K562 (cell line): ENCODE data around the gene CCDC88C. TPM values are rescaled to one million over a fixed set of nuclear protein-coding genes. Genes with fewer than 3 reads are reported as not detected.

Experiments
- ATAC-seq: fragments of 200-7000 bp; cut with Tn5 transposase; 3 replicates; pipeline ENCODE4 v1.9.1; 2020; ENCODE audit warnings: moderate library complexity
- BruUV-seq: library from RNA; stranded (reverse); fragments of 400-500 nt; replicated peaks from 2 replicates; lab custom pipeline; 2021; lab: Mats Ljungman, UMichigan
- CTCF ChIA-PET: fragments of 300-600 bp; formaldehyde crosslinking; extraction: SDS; loops from one replicate; lab custom pipeline; 2021; ENCODE audit warnings: low intra/inter-chr PET ratio; lab: Yijun Ruan, JAX
- POLR2A ChIA-PET: fragments of 300-600, 350-650 bp; sonication (Branson Sonifier 250); formaldehyde crosslinking; extraction: SDS; loops from one replicate; lab custom pipeline; 2021; ENCODE audit warnings: antibody characterized with exemption, inconsistent platforms; lab: Yijun Ruan, JAX
- DNase-seq, 4 experiments: peaks; one replicate each; pipeline versions ENCODE4 v3.0.0 to v3.0.0-alpha.2; 2011 to 2018; ENCODE audit warnings: low spot score in 3 of 4, mixed read lengths in 3 of 4; ENCODE audit errors: extremely low read depth in 1 of 4
- FAIRE-seq: peaks from 2 replicates; lab custom pipeline; 2011; peaks lifted over from hg19 to GRCh38; lab: Jason Lieb, UNC
- H2AFZ ChIP-seq: 2 replicates; pipeline ENCODE4 v1.6.0; 2011; ENCODE audit warnings: low read depth, low read length, control low read depth, inconsistent platforms
- H3K27ac ChIP-seq: fragments of 200-600 bp; 3 replicates; pipeline ENCODE4 v1.8.0; 2011; ENCODE audit warnings: low read depth, mild to moderate bottlenecking, control low read depth, inconsistent platforms, low read length, moderate library complexity, mixed read lengths; ENCODE audit errors: extremely low read depth
- H3K27me3 ChIP-seq, 2 experiments: fragments of 300-600 bp in 1 of 2; 2 replicates in 1 of 2; 3 replicates in 1 of 2; pipeline versions ENCODE4 v1.6.0 to v1.8.0; 2011; ENCODE audit warnings: inconsistent platforms in 2 of 2, low read length in 2 of 2, mild to moderate bottlenecking in 1 of 2, mixed read lengths in 1 of 2, moderate library complexity in 1 of 2; ENCODE audit not compliant: control insufficient read depth in 2 of 2, insufficient read depth in 2 of 2
- H3K36me3 ChIP-seq: fragments of 300-600 bp; 3 replicates; pipeline ENCODE4 v1.8.0; 2011; ENCODE audit warnings: mild to moderate bottlenecking, low read length, inconsistent platforms; ENCODE audit not compliant: control insufficient read depth, insufficient read depth
- H3K4me1 ChIP-seq, 2 experiments: fragments of 200-600 bp in 1 of 2; replicated peaks in 1 of 2; 2 replicates in 1 of 2; 3 replicates in 1 of 2; pipeline versions ENCODE4 v1.5.1 to v1.8.0; 2011; ENCODE audit warnings: inconsistent platforms in 2 of 2, low read length in 2 of 2, mild to moderate bottlenecking in 1 of 2, mixed read lengths in 1 of 2, moderate library complexity in 1 of 2; ENCODE audit not compliant: control insufficient read depth in 2 of 2, insufficient read depth in 2 of 2
- H3K4me2 ChIP-seq: 2 replicates; pipeline ENCODE4 v1.6.1; 2011; ENCODE audit warnings: low read length, control low read depth, inconsistent platforms, mixed read lengths; ENCODE audit not compliant: insufficient read depth
- H3K4me3 ChIP-seq: fragments of 200-600 bp; sonication (generic), shearing (Covaris generic); 2 replicates; pipeline ENCODE4 v1.5.1; 2016; ENCODE audit warnings: control low read depth, inconsistent platforms
- H3K79me2 ChIP-seq: fragments of 200-600 bp; 3 replicates; pipeline ENCODE4 v1.8.0; 2011; ENCODE audit warnings: low read length, inconsistent platforms; ENCODE audit not compliant: control insufficient read depth, insufficient read depth
- H3K9ac ChIP-seq, 2 experiments: 2 replicates each; pipeline versions ENCODE4 v1.6.0 to v1.6.1; 2011; ENCODE audit warnings: low read depth in 2 of 2, low read length in 2 of 2, control low read depth in 1 of 2, inconsistent platforms in 1 of 2, mild to moderate bottlenecking in 1 of 2, mixed read lengths in 1 of 2; ENCODE audit not compliant: insufficient read depth in 1 of 2
- H3K9me1 ChIP-seq: one replicate; pipeline ENCODE4 v1.6.0; 2011; ENCODE audit warnings: inconsistent platforms, mild to moderate bottlenecking, low read length, moderate library complexity; ENCODE audit not compliant: control insufficient read depth, insufficient read depth
- H3K9me3 ChIP-seq: replicated peaks from 2 replicates; pipeline ENCODE4 v1.5.1; 2011; ENCODE audit warnings: low read depth, low read length, inconsistent platforms; ENCODE audit not compliant: control insufficient read depth, insufficient read depth
- H4K20me1 ChIP-seq: replicated peaks from 2 replicates; pipeline ENCODE4 v1.6.1; 2011; ENCODE audit warnings: low read length, inconsistent platforms, mixed read lengths; ENCODE audit not compliant: control insufficient read depth, insufficient read depth
- ELK3 ChIP-seq: fragments of 450-650 bp; formaldehyde crosslinking; IDR thresholded peaks from 2 replicates; pipeline ENCODE4 v1.4.0; 2020; ENCODE audit warnings: mild to moderate bottlenecking
- HIVEP1 ChIP-seq: fragments of 250-450 bp; sonication (Bioruptor Pico); IDR thresholded peaks from 2 replicates; pipeline ENCODE4 v1.4.0; 2020; ENCODE audit warnings: mild to moderate bottlenecking
- MITF ChIP-seq: IDR thresholded peaks from 2 replicates; pipeline ENCODE4 v1.6.1; 2014; ENCODE audit warnings: antibody characterized with exemption
- MTA3 ChIP-seq: fragments of 450-650 bp; formaldehyde crosslinking; IDR thresholded peaks from 2 replicates; pipeline ENCODE4 v1.6.1; 2017; ENCODE audit warnings: mild to moderate bottlenecking, borderline replicate concordance
- MYNN ChIP-seq, 2 experiments: sonication (generic); formaldehyde crosslinking in 1 of 2; IDR thresholded peaks; 2 replicates each; pipeline versions ENCODE4 v1.5.0 to v1.6.1; 2016 to 2020; ENCODE audit warnings: antibody characterized with exemption in 1 of 2, missing genetic modification reagents in 1 of 2
- NBN ChIP-seq: fragments of 450-650 bp; IDR thresholded peaks from 2 replicates; pipeline ENCODE4 v1.6.1; 2016; ENCODE audit warnings: low read depth, mild to moderate bottlenecking
- RBBP5 ChIP-seq: fragments of 200-600 bp; sonication (generic); IDR thresholded peaks from 2 replicates; pipeline ENCODE4 v1.6.1; 2012; ENCODE audit warnings: borderline replicate concordance, mild to moderate bottlenecking, low read length, control low read depth, inconsistent platforms; ENCODE audit not compliant: insufficient read depth, poor library complexity, severe bottlenecking
- SMARCC2 ChIP-seq: fragments of 450-650 bp; IDR thresholded peaks from 2 replicates; pipeline ENCODE4 v1.6.1; 2017; ENCODE audit warnings: antibody characterized with exemption, moderate library complexity, mild to moderate bottlenecking, low read depth
- U2AF1 ChIP-seq: fragments of 200-400 bp; formaldehyde crosslinking; optimal IDR thresholded peaks from 2 replicates; pipeline ENCODE3; 2017; ENCODE audit warnings: mild to moderate bottlenecking, low read depth, low read length, moderate library complexity
- ZC3H4 ChIP-seq: sonication (generic); formaldehyde crosslinking; IDR thresholded peaks from 2 replicates; pipeline ENCODE4 v1.9.0; 2021; ENCODE audit warnings: missing genetic modification reagents, borderline replicate concordance
- ZNF124 ChIP-seq: sonication (generic); formaldehyde crosslinking; IDR thresholded peaks from 2 replicates; pipeline ENCODE4 v1.8.1; 2022; ENCODE audit warnings: missing genetic modification reagents
- ZNF175 ChIP-seq: fragments of 200-800 bp; sonication (Bioruptor generic); IDR thresholded peaks from 2 replicates; pipeline ENCODE4 v1.6.1; 2016; ENCODE audit warnings: low read depth, mild to moderate bottlenecking, missing genetic modification characterization, missing compliant biosample characterization
- ZNF668 ChIP-seq: fragments of 250-450 bp; sonication (Bioruptor Pico); IDR thresholded peaks from 2 replicates; pipeline ENCODE4 v1.8.0; 2022; ENCODE audit warnings: mild to moderate bottlenecking, inconsistent platforms
- ZNF695 ChIP-seq: fragments of 450-650 bp; formaldehyde crosslinking; IDR thresholded peaks from 2 replicates; pipeline ENCODE4 v1.4.0; 2020; ENCODE audit warnings: mild to moderate bottlenecking, moderate library complexity
- WGBS: fragments of 100-300 bp; shearing (Covaris generic); methylation state at CpG from one replicate; pipeline ENCODE4 v1.1.6; 2016; ENCODE audit warnings: low coverage, mixed read lengths; ENCODE audit not compliant: insufficient coverage; ENCODE audit errors: missing lambda C conversion rate; 5-methylcytosine and 5-hydroxymethylcytosine counted together
- in situ Hi-C: fragments of 300-500 bp; cut with MboI; formaldehyde crosslinking; loops from 4 replicates; pipeline ENCODE4 v1.15.0; 2018; ENCODE audit warnings: inconsistent platforms, mixed read lengths
- intact Hi-C: fragments of 100-400 bp; cut with micrococcal nuclease; formaldehyde crosslinking; loops from 2 replicates; pipeline ENCODE4 v1.14.2; 2022
- polyA plus RNA-seq, 8 experiments: library from polyadenylated mRNA; depleted of rRNA in 4 of 8; stranded (reverse) in 5 of 8; unstranded in 3 of 8; fragments of >200 nt; fragmentation: Nextera tagmentation in 2 of 8; fragmentation: Illumina TruSeq in 1 of 8; extraction: Ambion mirVana in 2 of 8; extraction: Trizol in 1 of 8; gene quantifications; 2 replicates each; pipeline versions ENCODE4 v1.2.1 to v1.2.3, GENCODE V29; 2011 to 2014; ENCODE audit warnings: inconsistent platforms in 1 of 8, missing spikeins in 1 of 8
- total RNA-seq, 7 experiments: library from RNA; depleted of rRNA in 6 of 7; stranded (reverse); fragments of >200 nt in 6 of 7; fragmentation: Illumina TruSeq in 2 of 7; extraction: Trizol in 2 of 7; gene quantifications; 2 replicates each; pipeline versions ENCODE4 v1.2.1 to v1.2.3, GENCODE V29; 2011 to 2021; ENCODE audit warnings: low replicate concordance in 1 of 7
- TF ChIP-seq, protein P1 (sequence below), 2 experiments: IDR thresholded peaks in 1 of 2; conservative IDR thresholded peaks in 1 of 2; 2 replicates each; pipeline ENCODE4 v1.6.1; 2016; ENCODE audit warnings: low read depth in 2 of 2, mild to moderate bottlenecking in 1 of 2, missing compliant biosample characterization in 1 of 2, missing genetic modification characterization in 1 of 2, moderate library complexity in 1 of 2

The CCDC88C gene
- total and polyA plus RNA-seq, 9 of the 15 experiments (the other 6 are each of a cell fraction or from before 2014, with no cell fraction given) = 0.62 to 22.5 (median 10.7) TPM

DNA sequence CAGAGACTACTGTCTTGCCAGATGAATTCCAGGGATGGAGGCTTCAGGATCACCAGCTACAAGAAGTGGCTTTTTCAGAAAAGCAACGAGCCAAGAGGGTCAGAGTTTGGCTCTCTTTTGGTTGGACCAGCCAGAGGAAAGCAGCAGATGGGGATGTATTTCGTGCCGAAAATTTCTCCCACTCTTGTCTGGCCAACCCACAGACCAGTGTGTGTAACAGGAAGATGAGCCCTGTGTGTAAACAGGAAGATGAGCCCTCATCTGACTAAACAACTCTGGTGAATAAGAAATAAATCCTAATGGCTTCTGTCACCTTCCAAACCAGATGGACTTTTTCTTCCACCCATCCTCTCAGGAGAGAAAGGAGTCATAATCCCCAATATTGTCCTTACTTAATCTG is 186.2 kb downstream of the CCDC88C start:
- in situ Hi-C loops (no loop called here), intact Hi-C loops (no loop called here)
- H3K36me3 ChIP-seq = no peaks in the 10 kb centered on the region
- FAIRE-seq (no peak), DNase-seq (no peak), ATAC-seq (no peak)
- H2AFZ ChIP-seq = no peak overlapping the region
- no peak overlapping the region for H3K4me2 ChIP-seq
- WGBS = 69% methylated on average over 3 of the region's 3 CpGs
- H3K4me1 ChIP-seq = peaks cover 8 to 19% of the 10 kb centered on the region in 2 experiments
- no peaks in the 10 kb centered on the region for H4K20me1 ChIP-seq
- H3K27ac ChIP-seq = no peak overlapping the region
- POLR2A ChIA-PET = interaction anchor here (0.7 kb wide), 1 partner anchor 10 kb away, joined by 3 read pairs; no protein-coding TSS in a partner anchor
- H3K9me3 ChIP-seq = no peaks in the 10 kb centered on the region
- no peaks in the 10 kb centered on the region for H3K79me2 ChIP-seq
- TF ChIP-seq SMARCC2 (no peak), ZNF695 (CRISPR knock-in tag) (no peak), ELK3 (no peak), NBN (no peak), ZNF175 (CRISPR knock-in tag) (no peak), RBBP5 (no peak), MYNN (IDR thresholded peaks at IDR 0.05) (no peak), MYNN (CRISPR knock-in tag; IDR thresholded peaks at IDR 0.05) (no peak), MTA3 (no peak), ZNF668 (CRISPR knock-in tag) (no peak), HIVEP1 (CRISPR knock-in tag) (no peak), MITF (no peak), U2AF1 (no peak), ZNF124 (CRISPR knock-in tag) (no peak), ZC3H4 (CRISPR knock-in tag) (no peak)
- TF ChIP-seq, protein P1, sequence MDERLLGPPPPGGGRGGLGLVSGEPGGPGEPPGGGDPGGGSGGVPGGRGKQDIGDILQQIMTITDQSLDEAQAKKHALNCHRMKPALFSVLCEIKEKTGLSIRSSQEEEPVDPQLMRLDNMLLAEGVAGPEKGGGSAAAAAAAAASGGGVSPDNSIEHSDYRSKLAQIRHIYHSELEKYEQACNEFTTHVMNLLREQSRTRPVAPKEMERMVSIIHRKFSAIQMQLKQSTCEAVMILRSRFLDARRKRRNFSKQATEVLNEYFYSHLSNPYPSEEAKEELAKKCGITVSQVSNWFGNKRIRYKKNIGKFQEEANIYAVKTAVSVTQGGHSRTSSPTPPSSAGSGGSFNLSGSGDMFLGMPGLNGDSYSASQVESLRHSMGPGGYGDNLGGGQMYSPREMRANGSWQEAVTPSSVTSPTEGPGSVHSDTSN (CRISPR knock-in tag; IDR thresholded peaks at IDR 0.05; ENCODE audit: low read depth) = no peak
- TF ChIP-seq, protein P1 (tag; conservative IDR thresholded peaks at IDR 0.05; ENCODE audit: low read depth) = no peak
- no TSS peak for BruUV-seq
- no peaks in the 10 kb centered on the region for H3K9me1 ChIP-seq
- no peaks in the 10 kb centered on the region for H3K27me3 ChIP-seq
- H3K9ac ChIP-seq = no peak overlapping the region
- CTCF ChIA-PET = no interaction called here
- H3K4me3 ChIP-seq = no peak overlapping the region
